Endothelial cell of umbilical vein (primary cell): ENCODE data around the gene FAM118A. TPM values are rescaled to one million over a fixed set of nuclear protein-coding genes. Genes with fewer than 3 reads are reported as not detected.

Experiments used
- BruUV-seq: library from RNA; stranded (reverse); fragments of 400-500 nt; replicated peaks from 2 replicates; lab custom pipeline; 2021; lab: Mats Ljungman, UMichigan
- CTCF ChIA-PET: fragments of 300-600, 350-600 bp; sonication (Branson Sonifier 250); formaldehyde crosslinking; loops from one replicate; lab custom pipeline; 2021; ENCODE audit warnings: antibody characterized with exemption, inconsistent platforms; lab: Charles Lee
- POLR2A ChIA-PET: fragments of 300-600, 350-600 bp; sonication (Branson Sonifier 250); formaldehyde crosslinking; loops from one replicate; lab custom pipeline; 2021; ENCODE audit warnings: antibody characterized with exemption, inconsistent platforms; lab: Charles Lee
- DNase-seq: peaks from one replicate; pipeline ENCODE4 v3.0.0-alpha.2; 2011; ENCODE audit warnings: low read depth, low spot score
- FAIRE-seq: peaks from 2 replicates; lab custom pipeline; 2011; peaks lifted over from hg19 to GRCh38; lab: Jason Lieb, UNC
- H2AFZ ChIP-seq: 2 replicates; pipeline ENCODE4 v1.6.0; 2012; ENCODE audit warnings: low read depth, low read length, control low read depth, inconsistent platforms
- H3K27ac ChIP-seq: 2 replicates; pipeline ENCODE4 v1.5.1; 2011; ENCODE audit warnings: low read depth, mild to moderate bottlenecking, control low read depth, low read length, moderate library complexity; ENCODE audit not compliant: insufficient read depth
- H3K27me3 ChIP-seq, 2 experiments: 2 replicates each; pipeline versions ENCODE4 v1.6.0 to v1.6.1; 2011; ENCODE audit warnings: low read length in 2 of 2, mixed read lengths in 1 of 2; ENCODE audit not compliant: control insufficient read depth in 2 of 2, insufficient read depth in 2 of 2
- H3K36me3 ChIP-seq, 2 experiments: 2 replicates in 1 of 2; 3 replicates in 1 of 2; pipeline ENCODE4 v1.5.1; 2011; ENCODE audit warnings: low read length in 2 of 2, mild to moderate bottlenecking in 1 of 2, moderate library complexity in 1 of 2; ENCODE audit not compliant: control insufficient read depth in 2 of 2, insufficient read depth in 2 of 2; ENCODE audit errors: extremely low read depth in 1 of 2
- H3K4me1 ChIP-seq: 3 replicates; pipeline ENCODE4 v1.5.1; 2011; ENCODE audit warnings: mild to moderate bottlenecking, low read length; ENCODE audit not compliant: control insufficient read depth, insufficient read depth; ENCODE audit errors: extremely low read depth
- H3K4me2 ChIP-seq: 2 replicates; pipeline ENCODE4 v1.6.1; 2011; ENCODE audit warnings: low read length, control low read depth, mixed read lengths; ENCODE audit not compliant: insufficient read depth
- H3K4me3 ChIP-seq, 3 experiments: fragments of 200-600 bp in 1 of 3; sonication (generic), shearing (Covaris generic) in 1 of 3; replicated peaks in 1 of 3; 2 replicates each; pipeline ENCODE4 v1.5.1; 2011 to 2016; ENCODE audit warnings: control low read depth in 3 of 3, low read length in 3 of 3, mild to moderate bottlenecking in 2 of 3, inconsistent platforms in 1 of 3, low read depth in 1 of 3, moderate library complexity in 1 of 3; ENCODE audit not compliant: insufficient read depth in 1 of 3
- H3K79me2 ChIP-seq: 2 replicates; pipeline ENCODE4 v1.6.0; 2012; ENCODE audit warnings: low read length, inconsistent platforms; ENCODE audit not compliant: control insufficient read depth, insufficient read depth
- H3K9ac ChIP-seq: replicated peaks from 2 replicates; pipeline ENCODE3; 2011; ENCODE audit warnings: low read length, control low read depth; ENCODE audit not compliant: insufficient read depth; ENCODE audit errors: extremely low read depth
- H3K9me1 ChIP-seq: replicated peaks from 3 replicates; pipeline ENCODE4 v1.6.0; 2011; ENCODE audit warnings: mild to moderate bottlenecking, low read length; ENCODE audit not compliant: control insufficient read depth, insufficient read depth; ENCODE audit errors: extremely low read depth
- H3K9me3 ChIP-seq: replicated peaks from 2 replicates; pipeline ENCODE4 v1.5.1; 2012; ENCODE audit warnings: low read length, inconsistent platforms; ENCODE audit not compliant: control insufficient read depth, insufficient read depth
- H4K20me1 ChIP-seq: replicated peaks from 2 replicates; pipeline ENCODE3; 2011; ENCODE audit warnings: mild to moderate bottlenecking, low read length; ENCODE audit not compliant: control insufficient read depth, insufficient read depth; ENCODE audit errors: extremely low read depth
- EZH2 ChIP-seq: IDR thresholded peaks from 2 replicates; pipeline ENCODE4 v1.6.1; 2012; ENCODE audit warnings: borderline replicate concordance, low read depth, mild to moderate bottlenecking, moderate library complexity, low read length, inconsistent platforms; ENCODE audit not compliant: severe bottlenecking
- FOS ChIP-seq: IDR thresholded peaks from 2 replicates; pipeline ENCODE4 v1.6.1; 2011; ENCODE audit warnings: mild to moderate bottlenecking, low read length, moderate library complexity, borderline replicate concordance; ENCODE audit not compliant: insufficient read depth
- GATA2 ChIP-seq: IDR thresholded peaks from 2 replicates; pipeline ENCODE4 v1.7.0; 2011; ENCODE audit warnings: low read depth, mild to moderate bottlenecking, moderate library complexity, mixed read lengths, low read length; ENCODE audit not compliant: insufficient read length, insufficient read depth
- JUN ChIP-seq: IDR thresholded peaks from 2 replicates; pipeline ENCODE4 v1.6.1; 2011; ENCODE audit warnings: borderline replicate concordance, low read depth; ENCODE audit not compliant: insufficient read length, insufficient read depth
- MYC ChIP-seq: IDR thresholded peaks from one replicate; pipeline ENCODE4 v1.6.1; 2011; ENCODE audit warnings: mild to moderate bottlenecking, low read depth, low read length
- POLR2A ChIP-seq: IDR thresholded peaks from 2 replicates; pipeline ENCODE4 v1.6.1; 2012; ENCODE audit warnings: low read depth, mild to moderate bottlenecking, control low read depth, low read length
- POLR2AphosphoS5 ChIP-seq: IDR thresholded peaks from 2 replicates; pipeline ENCODE4 v1.6.1; 2012; ENCODE audit warnings: low read depth, mild to moderate bottlenecking, control low read depth, low read length, moderate library complexity; ENCODE audit not compliant: insufficient read depth
- dilution Hi-C: fragments of 300-500 bp; cut with MboI; formaldehyde crosslinking; loops from one replicate; pipeline ENCODE4 v1.15.0; 2019; ENCODE audit warnings: low sequenced_read_pairs; ENCODE audit not compliant: extremely low pct_ligation_motif_present
- intact Hi-C: fragments of 100-400 bp; cut with micrococcal nuclease; formaldehyde crosslinking; loops from one replicate; pipeline ENCODE4 v1.10.0; 2022
- polyA plus RNA-seq, 4 experiments: library from polyadenylated mRNA; depleted of rRNA in 3 of 4; stranded (reverse) in 3 of 4; unstranded in 1 of 4; fragments of >200 nt; gene quantifications; 2 replicates each; pipeline versions ENCODE4 v1.2.1 to v1.2.3, GENCODE V29; 2011 to 2012; ENCODE audit warnings: missing spikeins in 1 of 4
- total RNA-seq: library from RNA; stranded (reverse); gene quantifications from 2 replicates; pipeline ENCODE4 v1.2.3, GENCODE V29; 2021
- TF ChIP-seq, protein P1 (sequence below): IDR thresholded peaks from 2 replicates; pipeline ENCODE4 v1.6.1; 2011; ENCODE audit not compliant: insufficient read depth, insufficient read length
- TF ChIP-seq, protein P2 (sequence below), 2 donors: IDR thresholded peaks; 1 replicate in 1 of 2; 2 replicates in 1 of 2; pipeline ENCODE4 v1.5.1; 2011; ENCODE audit warnings: low read length in 2 of 2, mild to moderate bottlenecking in 2 of 2, moderate library complexity in 2 of 2, control low read depth in 1 of 2, inconsistent platforms in 1 of 2, low read depth in 1 of 2; ENCODE audit not compliant: insufficient read depth in 1 of 2; ENCODE audit errors: extremely low read depth in 1 of 2

Gene FAM118A
- total and polyA plus RNA-seq, 2 donors (not counting 3 experiments of a cell fraction or from before 2014, with no cell fraction given): 20.2 to 25.6 TPM

DNA sequence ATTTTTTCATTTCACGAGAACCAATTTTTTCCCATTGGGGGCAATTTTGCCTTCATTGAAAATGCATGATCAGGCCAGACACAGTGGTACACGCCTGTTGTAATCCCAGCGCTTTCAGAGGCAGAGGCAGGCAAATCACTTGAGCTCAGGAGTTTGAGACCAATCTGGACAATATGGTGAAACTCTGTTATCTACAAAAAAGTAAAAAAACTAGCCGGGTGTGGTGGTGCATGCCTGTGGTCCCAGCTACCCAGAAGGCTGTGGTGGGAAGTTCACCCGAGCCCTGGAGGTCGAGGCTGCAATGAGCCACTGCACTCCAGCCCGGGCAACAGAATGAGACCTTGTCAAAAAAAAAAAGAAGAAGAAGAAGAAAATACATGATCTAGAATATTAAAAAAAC, 44.2 kb upstream of the FAM118A start:
- dilution Hi-C loops: no loop called here
- no TSS peak for BruUV-seq
- intact Hi-C loops: loop anchor here (5.0 kb wide), 1 partner anchor 52 kb away; no protein-coding TSS in a partner anchor
- Histone ChIP-seq H3K27me3 (peaks cover 2 to 15% of the 10 kb centered on the region in 2 experiments), H3K27ac (no peak overlapping the region), H3K4me3 (no peak overlapping the region), H3K9ac (no peak overlapping the region), H3K9me1 (no peaks in the 10 kb centered on the region), H3K9me3 (no peaks in the 10 kb centered on the region), H2AFZ (no peak overlapping the region), H3K79me2 (no peaks in the 10 kb centered on the region), H3K4me2 (no peak overlapping the region), H3K4me1 (peaks cover 6% of the 10 kb centered on the region), H4K20me1 (no peaks in the 10 kb centered on the region), H3K36me3 (no peaks in the 10 kb centered on the region)
- FAIRE-seq: no peak
- no peak for DNase-seq
- CTCF ChIA-PET: interaction anchor here (1.2 kb wide), 1 partner anchor 20 kb away, joined by 3 read pairs; no protein-coding TSS in a partner anchor
- TF ChIP-seq GATA2 (no peak), FOS (no peak), MYC (no peak), POLR2AphosphoS5 (no peak), JUN (no peak), EZH2 (no peak), POLR2A (no peak)
- TF ChIP-seq, protein P1, sequence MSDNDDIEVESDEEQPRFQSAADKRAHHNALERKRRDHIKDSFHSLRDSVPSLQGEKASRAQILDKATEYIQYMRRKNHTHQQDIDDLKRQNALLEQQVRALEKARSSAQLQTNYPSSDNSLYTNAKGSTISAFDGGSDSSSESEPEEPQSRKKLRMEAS: no peak
- TF ChIP-seq, protein P2, sequence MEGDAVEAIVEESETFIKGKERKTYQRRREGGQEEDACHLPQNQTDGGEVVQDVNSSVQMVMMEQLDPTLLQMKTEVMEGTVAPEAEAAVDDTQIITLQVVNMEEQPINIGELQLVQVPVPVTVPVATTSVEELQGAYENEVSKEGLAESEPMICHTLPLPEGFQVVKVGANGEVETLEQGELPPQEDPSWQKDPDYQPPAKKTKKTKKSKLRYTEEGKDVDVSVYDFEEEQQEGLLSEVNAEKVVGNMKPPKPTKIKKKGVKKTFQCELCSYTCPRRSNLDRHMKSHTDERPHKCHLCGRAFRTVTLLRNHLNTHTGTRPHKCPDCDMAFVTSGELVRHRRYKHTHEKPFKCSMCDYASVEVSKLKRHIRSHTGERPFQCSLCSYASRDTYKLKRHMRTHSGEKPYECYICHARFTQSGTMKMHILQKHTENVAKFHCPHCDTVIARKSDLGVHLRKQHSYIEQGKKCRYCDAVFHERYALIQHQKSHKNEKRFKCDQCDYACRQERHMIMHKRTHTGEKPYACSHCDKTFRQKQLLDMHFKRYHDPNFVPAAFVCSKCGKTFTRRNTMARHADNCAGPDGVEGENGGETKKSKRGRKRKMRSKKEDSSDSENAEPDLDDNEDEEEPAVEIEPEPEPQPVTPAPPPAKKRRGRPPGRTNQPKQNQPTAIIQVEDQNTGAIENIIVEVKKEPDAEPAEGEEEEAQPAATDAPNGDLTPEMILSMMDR (IDR thresholded peaks at IDR 0.05; ENCODE audit: extremely low read depth in 1 of 2, insufficient read depth in 1 of 2, low read depth in 1 of 2, low read length in 2 of 2): no peak
- POLR2A ChIA-PET: no interaction called here
